HG02840 (cell line): ENCODE data around the gene MMRN2.

Experiments used
- ATAC-seq: cut with Tn5 transposase; IDR thresholded peaks from one replicate; pipeline ENCODE4 v1.9.1; 2021; ENCODE audit warnings: mild to moderate bottlenecking, moderate library complexity, moderate number of reproducible peaks; ENCODE audit not compliant: unreplicated experiment, low FRiP score

Gene MMRN2

DNA sequence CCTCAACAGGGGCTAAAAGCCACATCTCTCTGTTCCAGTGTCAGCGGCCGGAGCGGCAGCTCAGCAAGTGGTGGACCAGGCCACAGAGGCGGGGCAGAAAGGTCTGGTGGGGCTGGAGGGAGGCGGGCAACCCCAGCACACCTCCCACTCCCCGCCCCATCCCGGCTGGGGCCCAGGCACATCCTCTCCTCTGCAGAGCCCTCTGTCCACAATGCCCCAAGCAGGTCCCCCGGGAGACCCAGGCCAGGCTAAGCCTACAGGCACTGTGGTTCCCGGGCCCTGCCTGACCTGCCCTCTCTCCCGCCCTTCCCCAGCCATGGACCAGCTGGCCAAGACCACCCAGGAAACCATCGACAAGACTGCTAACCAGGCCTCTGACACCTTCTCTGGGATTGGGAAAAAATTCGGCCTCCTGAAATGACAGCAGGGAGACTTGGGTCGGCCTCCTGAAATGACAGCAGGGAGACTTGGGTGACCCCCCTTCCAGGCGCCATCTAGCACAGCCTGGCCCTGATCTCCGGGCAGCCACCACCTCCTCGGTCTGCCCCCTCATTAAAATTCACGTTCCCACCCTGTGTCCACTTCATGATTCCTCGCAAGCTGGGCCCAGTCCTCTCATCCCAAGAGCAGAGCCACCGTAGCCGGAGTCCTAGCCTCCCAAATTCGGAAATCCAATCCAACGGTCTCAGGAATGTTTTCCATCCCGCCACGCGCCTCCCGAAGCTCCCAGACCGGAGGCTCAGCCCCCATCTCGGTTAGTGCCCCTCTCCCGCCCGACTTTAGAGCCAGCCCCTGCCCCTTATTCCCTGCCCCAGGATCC lies 13.0 kb upstream of the MMRN2 start:
- no peak for ATAC-seq

DNA sequence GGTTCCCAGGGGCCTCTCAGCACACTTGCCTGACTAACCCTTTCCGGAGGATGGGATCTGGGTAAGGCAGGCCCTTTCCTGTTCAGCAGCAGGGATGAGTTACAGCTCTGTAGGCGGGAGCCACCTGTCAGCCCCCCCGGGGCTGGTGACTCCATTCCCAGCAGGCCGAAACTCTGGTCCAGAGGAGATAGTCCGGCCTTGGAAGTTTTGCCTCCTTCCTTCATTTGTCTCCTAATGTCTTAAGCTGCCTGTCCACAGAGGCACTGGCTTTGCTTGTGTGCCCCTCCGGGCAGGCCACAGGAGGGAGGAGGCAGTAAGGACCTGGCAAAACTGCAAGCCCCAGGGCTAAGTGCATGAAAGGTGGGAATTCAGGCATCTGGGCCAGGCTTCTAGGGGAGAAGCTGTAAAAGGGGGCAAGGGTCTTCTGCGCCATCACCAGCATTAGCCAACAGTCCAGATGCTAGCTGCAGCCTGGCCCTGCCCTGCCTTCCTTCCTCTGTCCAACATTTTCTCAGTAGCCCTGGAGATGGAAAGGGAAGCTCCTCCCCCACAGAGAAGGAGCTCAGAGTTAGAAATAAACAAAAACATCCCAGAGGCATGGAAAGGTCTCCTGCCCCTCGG lies 12.1 kb upstream of the MMRN2 start:
- no peak for ATAC-seq

DNA sequence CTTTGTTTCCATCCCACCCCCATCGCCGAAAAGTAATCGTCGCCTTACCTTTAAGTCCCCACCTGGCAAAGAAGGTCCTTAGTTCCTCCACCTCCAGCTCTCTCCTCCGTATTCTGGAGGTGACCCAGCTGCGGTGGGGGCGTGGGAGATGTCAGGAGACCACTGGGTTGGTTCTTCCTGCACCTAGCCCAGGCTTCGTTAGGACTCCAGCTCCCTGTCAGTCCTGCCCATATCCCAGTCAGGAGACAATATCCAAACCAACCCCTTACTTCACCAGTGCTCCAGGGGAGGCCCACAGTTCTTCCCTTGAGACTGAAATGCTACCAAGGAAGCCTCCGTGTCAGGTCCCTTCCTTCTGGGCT lies 11.6 kb upstream of the MMRN2 start:
- no peak for ATAC-seq

DNA sequence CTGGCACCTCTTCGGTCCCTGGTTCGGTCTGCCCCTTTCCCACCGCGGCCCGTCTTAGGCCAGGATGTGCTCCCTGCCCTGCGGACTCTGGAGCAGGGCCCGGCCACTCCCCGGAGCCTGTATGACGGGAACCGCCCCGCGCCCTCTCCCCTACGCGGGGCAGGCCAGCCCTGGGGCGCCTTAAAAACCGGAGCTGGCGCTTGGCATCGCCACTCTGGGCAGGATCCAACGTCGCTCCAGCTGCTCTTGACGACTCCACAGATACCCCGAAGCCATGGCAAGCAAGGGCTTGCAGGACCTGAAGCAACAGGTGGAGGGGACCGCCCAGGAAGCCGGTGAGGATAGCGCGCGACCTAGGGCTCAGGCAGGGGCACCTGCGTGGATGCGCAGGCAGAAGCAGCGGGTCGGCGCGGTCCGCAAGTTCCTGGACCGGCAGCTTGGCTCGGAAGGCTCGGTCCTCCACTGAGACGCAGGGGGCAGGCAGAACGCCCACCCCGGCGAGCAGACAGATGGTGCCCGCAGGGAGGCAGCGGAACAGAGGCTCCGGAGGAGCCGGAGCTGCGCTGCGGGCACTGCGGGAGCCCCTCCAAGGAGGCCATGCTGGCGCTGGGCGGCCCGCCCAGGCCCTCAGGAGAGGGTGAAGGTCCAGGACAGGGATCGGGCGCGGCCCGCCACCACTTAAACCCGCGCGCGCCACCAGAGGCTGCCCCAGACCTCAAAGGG lies 11.0 kb upstream of the MMRN2 start, which contains the start of gene ADIRF:
Gene ADIRF (plus strand): TSS at position 212 of the 723 bp plus-strand sequence. CDS start 63 bp downstream, at position 275.
- no peak for ATAC-seq

DNA sequence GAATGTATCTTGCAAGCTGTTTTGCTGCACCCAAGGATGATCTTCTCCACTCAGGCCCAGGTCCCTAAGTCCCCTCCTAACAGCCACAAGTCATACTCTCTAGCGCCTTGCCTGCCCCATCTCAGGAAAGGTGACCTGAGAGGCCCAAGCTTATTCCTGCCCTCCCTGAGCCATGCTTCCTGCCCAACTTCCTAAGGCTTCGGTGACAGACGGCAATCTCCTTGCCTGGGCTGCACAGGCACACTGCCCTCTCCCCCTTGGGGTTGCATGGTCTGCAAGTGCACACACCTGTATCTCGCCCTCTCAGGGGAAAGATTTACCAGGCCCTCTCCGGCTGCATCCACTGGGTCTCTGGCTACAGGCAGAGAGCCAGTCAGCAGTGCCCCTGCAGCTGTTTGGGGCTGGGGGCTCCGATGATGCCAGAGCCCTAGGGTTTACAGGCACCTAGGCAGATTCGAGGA lies 10.1 kb upstream of the MMRN2 start:
- ATAC-seq, result no peak

DNA sequence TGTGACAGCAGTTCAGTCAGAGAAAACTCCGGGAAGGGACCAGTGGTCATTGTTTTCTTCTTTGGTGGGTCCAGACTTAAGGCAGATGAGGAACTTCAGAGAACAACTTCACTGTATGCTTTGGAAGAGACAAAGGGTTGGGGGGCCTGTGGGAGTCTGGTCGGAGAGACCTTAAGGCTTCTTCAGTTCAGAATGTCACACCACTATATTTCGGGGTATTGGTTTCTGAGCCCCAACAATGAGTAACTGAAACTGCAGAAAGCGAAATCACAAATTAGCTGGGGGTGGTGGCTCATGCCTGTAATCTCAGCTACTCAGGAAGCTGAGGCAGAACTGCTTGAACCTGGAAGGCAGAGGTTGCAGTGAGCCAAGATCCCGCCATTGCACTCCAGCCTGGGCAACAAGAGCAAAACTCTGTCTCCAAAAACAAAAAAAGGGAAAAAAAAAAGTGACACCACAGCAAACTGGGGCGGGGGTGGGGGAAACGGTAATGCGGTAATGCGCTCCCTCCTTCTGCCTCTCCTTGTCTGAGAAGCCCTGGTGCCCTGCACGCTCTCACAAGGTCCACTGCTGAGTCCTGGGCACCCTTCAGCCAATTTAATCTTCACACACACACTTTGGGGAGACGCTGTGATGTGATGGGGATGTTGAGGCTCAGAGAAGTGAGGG lies 8.7 kb upstream of the MMRN2 start:
- no peak for ATAC-seq

DNA sequence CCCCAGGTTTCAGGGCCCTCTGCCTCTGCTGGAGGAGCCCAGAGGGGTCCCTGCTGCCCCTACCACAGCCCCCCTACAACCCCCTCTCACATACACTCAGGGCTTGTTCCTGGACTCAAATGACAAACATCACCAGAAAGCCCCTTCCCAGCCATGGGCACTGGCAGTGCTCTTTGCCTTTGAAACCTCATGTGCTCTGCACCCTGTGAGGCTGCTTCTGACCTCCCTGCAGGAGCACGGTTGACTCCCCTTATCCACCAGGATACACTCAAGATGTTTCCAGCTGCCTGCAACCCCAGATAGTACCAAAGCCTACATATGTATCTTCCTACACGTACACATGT lies 7.4 kb upstream of the MMRN2 start:
- ATAC-seq, result no peak

DNA sequence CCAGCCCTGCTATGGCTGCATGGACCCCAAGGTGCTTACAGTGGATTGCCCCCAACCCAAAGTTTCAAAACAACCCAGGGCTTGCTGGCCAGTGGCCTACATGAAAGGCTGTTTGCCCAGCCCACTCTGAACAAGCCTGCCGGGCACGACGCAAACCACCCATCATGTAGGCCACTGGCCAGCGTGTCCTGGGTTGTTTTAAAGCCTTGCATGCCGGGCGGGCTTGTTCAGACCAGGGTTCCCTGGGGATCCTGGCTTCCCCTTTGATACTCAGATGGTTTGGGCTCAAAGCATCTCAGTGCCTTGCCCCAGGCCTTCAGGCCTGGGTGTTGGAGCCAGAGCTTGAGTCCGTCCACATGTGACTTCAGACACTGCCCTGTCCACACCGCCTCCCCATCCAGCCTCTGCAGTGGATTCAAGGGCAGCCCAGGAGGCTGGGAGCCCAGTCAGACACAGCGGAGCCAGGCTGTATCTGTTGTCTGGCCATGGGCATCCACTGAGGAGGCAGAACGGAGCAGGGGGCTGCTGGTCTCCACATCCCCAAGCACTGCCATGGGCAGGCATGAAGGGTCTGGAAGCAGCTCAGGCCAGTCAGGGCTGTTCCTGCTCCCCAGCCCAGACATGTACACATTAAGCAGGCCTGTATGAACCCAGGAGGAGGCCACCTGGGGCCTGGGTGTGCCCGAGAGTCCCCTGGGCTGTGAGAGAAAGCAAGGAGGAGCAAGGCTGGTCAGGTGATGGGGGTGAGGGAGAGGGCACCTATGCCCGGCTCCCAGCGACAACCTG lies 6.8 kb upstream of the MMRN2 start:
- no peak for ATAC-seq

DNA sequence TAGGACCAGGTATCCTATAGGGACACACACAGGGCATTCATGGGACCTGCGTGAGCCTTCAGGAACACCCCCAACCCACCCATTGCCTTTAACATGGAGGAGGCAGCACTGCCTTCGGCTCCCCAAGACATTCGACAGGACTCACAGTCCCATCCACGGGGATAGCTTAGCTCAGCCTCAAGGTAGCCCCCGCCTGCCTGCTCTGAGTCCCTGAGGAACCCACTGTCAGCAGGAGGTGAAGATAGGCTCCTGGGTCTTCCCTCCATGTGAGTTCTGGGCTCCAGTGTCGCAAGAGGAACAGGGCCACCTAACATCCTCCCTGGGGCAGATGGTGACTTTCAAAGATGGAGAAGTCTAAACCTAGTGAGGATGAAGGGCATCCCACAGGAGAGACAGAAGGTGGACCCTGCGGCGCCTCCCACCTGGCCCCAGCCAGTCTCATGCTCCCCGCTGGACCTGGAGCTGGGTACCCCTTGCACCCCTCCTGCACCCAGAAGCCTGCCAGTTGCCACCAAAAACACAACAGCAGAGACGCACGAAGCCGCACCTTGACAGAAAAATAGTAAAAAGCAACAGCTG lies 6.0 kb upstream of the MMRN2 start:
- ATAC-seq, result no peak

DNA sequence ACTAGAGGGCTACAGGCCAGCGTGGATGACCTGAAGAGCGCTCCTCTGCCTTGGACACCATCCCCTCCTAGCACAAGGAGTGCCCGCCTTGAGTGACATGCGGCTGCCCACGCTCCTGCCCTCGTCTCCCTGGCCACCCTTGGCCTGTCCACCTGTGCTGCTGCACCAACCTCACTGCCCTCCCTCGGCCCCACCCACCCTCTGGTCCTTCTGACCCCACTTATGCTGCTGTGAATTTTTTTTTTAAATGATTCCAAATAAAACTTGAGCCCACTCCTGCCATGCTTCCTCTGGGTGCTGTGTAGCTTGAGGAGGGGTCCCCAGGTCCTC lies 5.5 kb upstream of the MMRN2 start:
- no peak for ATAC-seq

DNA sequence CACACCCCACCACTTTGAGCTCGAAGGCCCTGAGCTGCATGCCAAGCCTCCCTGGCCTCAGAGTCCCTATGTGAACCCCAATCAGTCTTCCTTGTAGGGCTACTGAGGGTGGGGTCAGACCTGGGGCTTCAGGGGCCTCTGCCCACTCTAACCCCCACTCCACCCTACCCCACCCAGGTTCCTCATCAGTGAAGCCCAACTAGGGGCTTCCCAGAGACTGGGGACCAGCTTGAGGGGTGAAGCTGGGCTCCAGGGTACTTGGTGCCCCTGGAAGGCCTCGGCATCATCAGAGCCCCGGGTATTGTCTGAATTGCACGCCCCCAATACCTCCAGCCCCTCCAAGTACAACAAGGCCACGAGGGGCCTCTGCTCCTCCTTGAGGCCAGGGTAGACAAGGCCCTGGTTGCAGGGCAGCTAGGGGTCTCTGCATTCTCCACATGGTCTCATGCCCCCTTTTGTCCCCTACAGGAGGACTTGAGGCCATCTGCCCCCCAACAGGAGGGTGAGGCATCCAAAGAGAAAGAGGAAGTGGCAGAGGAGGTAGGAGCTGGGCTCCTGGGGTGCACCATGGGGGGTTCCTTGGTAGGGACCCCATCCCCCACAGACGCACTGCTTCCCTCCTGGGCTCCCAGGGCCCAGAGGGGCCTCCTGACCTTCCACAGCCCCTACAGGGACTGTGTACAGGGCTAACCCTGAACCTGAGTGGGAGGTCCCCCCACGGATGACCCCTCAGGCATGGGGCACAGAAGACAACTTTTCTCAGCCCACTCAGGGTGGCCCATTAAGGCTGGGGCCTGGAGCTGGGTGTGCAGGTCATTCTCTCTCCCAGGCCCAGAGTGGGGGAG lies 4.9 kb upstream of the MMRN2 start:
- ATAC-seq, result no peak

DNA sequence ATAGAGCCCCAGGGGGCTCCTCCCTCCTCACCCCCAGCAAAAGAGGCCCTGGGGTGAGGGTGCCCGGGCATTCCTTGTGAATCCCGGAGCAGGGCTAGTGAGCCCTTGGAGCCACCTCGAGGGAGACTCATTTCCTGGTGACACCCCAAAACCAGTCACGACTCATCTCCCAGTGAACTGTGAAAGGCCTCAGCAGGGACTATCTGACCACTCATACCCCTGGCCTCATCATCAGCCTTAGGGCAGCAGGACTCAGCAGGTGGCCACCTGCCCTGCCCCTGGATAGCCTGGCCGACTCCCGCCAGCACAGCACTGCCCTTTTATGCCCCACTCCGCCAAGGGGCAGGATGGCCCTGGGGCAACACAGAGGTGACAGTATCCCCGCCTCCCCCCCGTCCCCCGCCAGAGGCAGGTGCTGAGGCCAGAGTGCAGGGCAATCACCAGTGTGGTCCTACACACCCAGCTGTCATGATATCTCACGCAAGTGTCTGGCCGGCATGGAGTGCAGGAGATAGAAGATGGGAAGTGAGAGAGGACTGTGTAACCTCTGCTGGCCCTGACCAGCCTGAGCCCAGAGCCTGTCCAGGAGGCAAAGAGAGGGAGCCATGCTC lies 4.2 kb upstream of the MMRN2 start:
- no peak for ATAC-seq

DNA sequence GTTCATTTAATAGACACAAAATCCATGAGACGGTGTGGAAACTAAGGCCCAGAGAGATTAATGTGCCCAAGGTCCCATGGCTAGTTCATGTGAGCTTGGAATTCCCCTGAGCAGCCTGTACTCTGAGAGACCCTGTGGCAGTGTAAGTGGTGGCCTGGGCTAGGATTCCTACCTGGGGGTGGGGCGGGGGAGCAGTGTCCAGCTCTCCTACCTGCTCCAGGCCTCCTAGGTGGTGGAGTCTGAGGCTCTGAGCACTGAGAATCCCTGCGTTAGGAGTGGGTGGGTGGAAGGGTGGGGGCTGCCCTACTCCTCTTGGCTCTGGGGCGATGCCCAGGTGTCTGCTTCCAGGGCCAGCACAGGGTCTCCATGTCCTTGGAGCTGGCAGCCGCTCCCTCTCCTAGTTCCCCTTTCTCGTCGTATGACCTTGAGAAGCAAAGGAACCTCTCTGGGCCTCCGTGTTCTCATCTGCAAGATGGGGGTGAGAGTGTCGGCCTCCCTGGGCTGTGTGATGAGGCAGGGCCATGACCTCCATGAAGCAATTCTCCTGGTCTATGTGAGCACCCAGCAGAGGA lies 3.5 kb upstream of the MMRN2 start:
- no peak for ATAC-seq

DNA sequence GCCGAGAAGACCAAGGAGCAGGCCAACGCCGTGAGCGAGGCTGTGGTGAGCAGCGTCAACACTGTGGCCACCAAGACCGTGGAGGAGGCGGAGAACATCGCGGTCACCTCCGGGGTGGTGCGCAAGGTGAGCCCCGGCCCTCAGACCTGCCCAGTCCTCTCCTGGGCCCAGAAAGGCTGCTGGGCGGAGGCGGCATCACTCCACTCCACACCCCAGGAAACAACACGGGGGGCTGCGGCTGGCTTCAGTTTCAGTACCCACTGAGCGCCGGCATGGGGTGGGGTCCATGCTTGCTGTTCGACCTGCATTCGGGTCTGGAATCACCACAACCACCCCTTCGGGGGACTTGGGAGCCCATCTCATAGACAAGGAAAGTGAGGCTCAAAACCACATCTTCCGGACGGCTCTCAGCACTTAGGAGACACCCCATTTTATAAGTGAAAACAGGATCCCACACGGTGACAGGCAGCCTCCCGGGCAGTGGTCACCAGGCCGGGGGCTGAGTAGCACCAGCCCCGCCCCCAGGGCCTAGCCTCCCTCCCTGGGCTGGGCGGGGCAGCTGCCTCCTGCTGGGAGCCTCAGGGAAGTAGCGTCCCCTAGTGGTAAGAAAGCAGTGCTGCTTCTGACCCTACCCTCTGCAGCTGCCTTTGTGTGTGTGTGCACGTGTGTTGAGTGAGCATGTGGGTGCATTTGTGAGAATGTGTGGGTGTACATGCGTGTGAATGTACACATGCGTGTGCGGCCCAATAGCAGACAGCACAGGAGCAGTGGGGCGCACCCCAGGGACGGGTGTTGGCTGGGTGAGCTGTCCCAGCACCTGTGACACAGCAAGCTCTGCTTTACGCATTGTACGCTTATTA lies 2.8 kb upstream of the MMRN2 start:
- no peak for ATAC-seq

DNA sequence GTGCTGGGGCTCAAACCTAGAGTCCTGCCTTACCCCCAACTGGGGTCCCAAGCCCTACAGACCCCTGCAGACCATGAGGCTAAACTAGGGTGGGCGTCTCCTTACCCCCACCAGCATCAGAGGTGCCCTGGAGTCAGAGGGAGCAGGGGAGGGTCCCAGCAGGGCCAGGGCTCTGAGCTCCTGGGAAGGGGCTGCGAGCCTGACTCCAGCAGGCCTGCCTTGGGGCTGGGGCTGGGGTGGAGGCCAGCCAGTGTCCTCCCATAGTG lies 2.3 kb upstream of the MMRN2 start:
- no peak for ATAC-seq

DNA sequence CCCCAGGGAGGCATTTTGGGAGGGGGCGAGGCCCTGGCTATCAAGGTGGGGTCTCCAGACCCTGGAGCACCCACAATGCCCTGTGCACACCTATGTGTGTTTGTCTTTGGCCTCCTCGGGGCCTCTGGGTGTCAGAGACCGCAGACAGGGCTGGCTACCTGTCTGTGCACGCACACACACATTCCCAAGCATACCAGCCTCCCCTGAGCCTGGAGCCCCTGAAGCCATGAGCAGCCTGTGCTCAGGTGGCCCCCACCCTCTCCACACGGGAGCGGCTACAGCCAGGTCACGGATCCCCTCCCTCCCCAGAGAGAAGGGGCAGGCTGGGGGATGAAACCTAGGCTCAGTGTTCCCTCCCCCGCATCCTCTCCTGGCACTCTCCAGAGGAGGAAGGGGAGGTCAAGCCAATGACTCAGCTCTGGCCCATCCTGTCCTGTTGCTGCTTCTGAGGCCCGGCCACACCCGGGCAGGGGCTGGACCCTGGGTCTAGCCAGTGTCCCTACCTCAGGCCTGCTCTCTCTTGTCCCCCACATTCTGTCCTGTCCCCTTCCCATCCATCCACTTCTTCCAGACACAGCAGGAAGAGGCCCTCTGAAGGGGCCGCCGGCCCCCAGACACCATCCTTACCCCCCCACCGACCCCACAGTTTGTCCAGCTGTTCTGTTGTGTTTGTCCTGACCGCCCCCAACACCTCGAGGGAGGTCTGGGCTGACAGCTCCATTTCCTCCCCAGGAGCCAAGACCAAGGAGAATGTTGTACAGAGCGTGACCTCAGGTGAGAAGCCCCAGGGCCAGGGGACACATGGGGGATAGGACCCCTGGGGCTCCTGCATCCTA lies 1.7 kb upstream of the MMRN2 start:
- no peak for ATAC-seq
